Skeletal muscle satellite cell (primary cell): Measurements from ENCODE around the gene LYRM4.
A peak's percentile ranks its signal among the peaks of the same experiment; 100 is the strongest.

ENCODE experiments used
- H3K27me3 ChIP-seq: 2 replicates; pipeline ENCODE4 v1.7.0; 2013; ENCODE audit warnings: low read length; ENCODE audit not compliant: control insufficient read depth, insufficient read depth
- H3K36me3 ChIP-seq: 2 replicates; pipeline ENCODE4 v1.7.0; 2013; ENCODE audit warnings: mild to moderate bottlenecking, control low read depth, low read length; ENCODE audit not compliant: insufficient read depth
- H3K4me1 ChIP-seq: 2 replicates; pipeline ENCODE4 v1.7.0; 2013; ENCODE audit warnings: low read length; ENCODE audit not compliant: control insufficient read depth, insufficient read depth
- H3K4me2 ChIP-seq: 2 replicates; pipeline ENCODE4 v1.7.0; 2013; ENCODE audit warnings: mild to moderate bottlenecking, low read length
- H3K4me3 ChIP-seq: 2 replicates; pipeline ENCODE4 v1.7.0; 2013; ENCODE audit warnings: low read length
- H3K9ac ChIP-seq: 2 replicates; pipeline ENCODE4 v1.7.0; 2013; ENCODE audit warnings: mild to moderate bottlenecking, low read depth, low read length, moderate library complexity
- H3K9me3 ChIP-seq: replicated peaks from 2 replicates; pipeline ENCODE4 v1.7.0; 2013; ENCODE audit warnings: mild to moderate bottlenecking, control low read depth, low read length

The LYRM4 gene

GRCh38 chr6:5164092-5164491 is 96.7 kb downstream of the LYRM4 start:
- peaks cover 8% of the 10 kb centered on the region for H3K4me1 ChIP-seq
- no peaks in the 10 kb centered on the region for H3K27me3 ChIP-seq
- no peaks in the 10 kb centered on the region for H3K9me3 ChIP-seq
- no peak overlapping the region for H3K4me3 ChIP-seq
- no peak overlapping the region for H3K4me2 ChIP-seq
- no peaks in the 10 kb centered on the region for H3K36me3 ChIP-seq
- no peak overlapping the region for H3K9ac ChIP-seq

GRCh38 chr6:5163247-5163646 is 97.5 kb downstream of the LYRM4 start:
- Histone ChIP-seq H3K9me3 (no peaks in the 10 kb centered on the region), H3K9ac (no peak overlapping the region), H3K4me2 (no peak overlapping the region), H3K4me3 (no peak overlapping the region), H3K4me1 (peaks cover 8% of the 10 kb centered on the region), H3K27me3 (no peaks in the 10 kb centered on the region), H3K36me3 (no peaks in the 10 kb centered on the region)

GRCh38 chr6:5162355-5162754 is 98.4 kb downstream of the LYRM4 start:
- no peaks in the 10 kb centered on the region for H3K9me3 ChIP-seq
- H3K4me3 ChIP-seq, result no peak overlapping the region
- peaks cover 3% of the 10 kb centered on the region for H3K4me1 ChIP-seq
- no peak overlapping the region for H3K9ac ChIP-seq
- no peaks in the 10 kb centered on the region for H3K27me3 ChIP-seq
- no peaks in the 10 kb centered on the region for H3K36me3 ChIP-seq
- H3K4me2 ChIP-seq, result no peak overlapping the region

DNA sequence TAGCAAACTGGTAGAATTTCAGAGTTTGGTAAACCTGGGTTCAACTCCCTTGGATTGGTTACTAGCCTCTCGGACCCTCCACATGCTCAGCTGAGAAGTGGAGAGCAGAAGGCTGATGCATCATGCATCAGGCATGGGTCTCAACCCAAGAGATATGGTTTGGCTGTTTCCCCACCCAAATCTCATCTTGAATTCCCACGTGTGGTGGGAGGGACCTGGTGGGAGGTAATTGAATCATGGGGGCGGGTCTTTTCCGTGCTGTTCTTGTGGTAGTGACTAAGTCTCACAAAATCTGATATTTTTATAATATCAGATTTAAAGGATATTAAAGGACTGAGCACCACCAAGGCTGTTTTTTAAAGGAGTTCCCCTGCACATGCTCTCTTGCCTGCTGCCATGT is 100.5 kb downstream of the LYRM4 start:
- H3K27me3 ChIP-seq, result no peaks in the 10 kb centered on the region
- no peaks in the 10 kb centered on the region for H3K4me1 ChIP-seq
- no peak overlapping the region for H3K9ac ChIP-seq
- H3K4me2 ChIP-seq, result no peak overlapping the region
- no peak overlapping the region for H3K4me3 ChIP-seq
- H3K9me3 ChIP-seq, result no peaks in the 10 kb centered on the region
- H3K36me3 ChIP-seq, result no peaks in the 10 kb centered on the region

GRCh38 chr6:5159162-5159561 is 101.6 kb downstream of the LYRM4 start:
- H3K36me3 ChIP-seq, result no peaks in the 10 kb centered on the region
- no peaks in the 10 kb centered on the region for H3K4me1 ChIP-seq
- H3K27me3 ChIP-seq, result no peaks in the 10 kb centered on the region
- H3K9ac ChIP-seq, result no peak overlapping the region
- H3K4me3 ChIP-seq, result no peak overlapping the region
- H3K9me3 ChIP-seq, result no peaks in the 10 kb centered on the region
- no peak overlapping the region for H3K4me2 ChIP-seq

DNA sequence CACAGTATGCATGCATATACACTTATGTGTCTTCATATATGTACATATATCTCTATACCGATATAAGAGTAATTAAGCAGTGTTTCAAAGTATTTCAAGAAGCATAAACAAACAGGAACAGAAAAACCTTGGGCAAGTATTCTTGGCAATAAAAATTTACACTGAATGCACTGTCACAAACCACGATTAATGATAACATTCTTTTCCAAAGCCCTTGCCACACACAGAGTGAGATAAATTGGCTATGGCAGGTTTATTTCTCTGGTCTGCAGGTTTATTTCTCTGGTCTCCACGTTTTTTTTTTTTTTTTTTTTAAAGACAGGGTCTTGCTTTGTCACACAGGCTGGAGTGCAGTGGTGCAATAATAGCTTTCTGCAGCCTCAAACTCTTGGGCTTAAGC is 102.6 kb downstream of the LYRM4 start:
- Histone ChIP-seq H3K27me3 (no peaks in the 10 kb centered on the region), H3K9ac (no peak overlapping the region), H3K9me3 (no peaks in the 10 kb centered on the region), H3K4me1 (no peaks in the 10 kb centered on the region), H3K36me3 (no peaks in the 10 kb centered on the region), H3K4me3 (no peak overlapping the region), H3K4me2 (no peak overlapping the region)

GRCh38 chr6:5157621-5158138 is 103.1 kb downstream of the LYRM4 start:
- Histone ChIP-seq H3K36me3 (no peaks in the 10 kb centered on the region), H3K27me3 (no peaks in the 10 kb centered on the region), H3K4me1 (peaks cover 3% of the 10 kb centered on the region), H3K9ac (no peak overlapping the region), H3K4me3 (no peak overlapping the region), H3K4me2 (no peak overlapping the region), H3K9me3 (no peaks in the 10 kb centered on the region)

DNA sequence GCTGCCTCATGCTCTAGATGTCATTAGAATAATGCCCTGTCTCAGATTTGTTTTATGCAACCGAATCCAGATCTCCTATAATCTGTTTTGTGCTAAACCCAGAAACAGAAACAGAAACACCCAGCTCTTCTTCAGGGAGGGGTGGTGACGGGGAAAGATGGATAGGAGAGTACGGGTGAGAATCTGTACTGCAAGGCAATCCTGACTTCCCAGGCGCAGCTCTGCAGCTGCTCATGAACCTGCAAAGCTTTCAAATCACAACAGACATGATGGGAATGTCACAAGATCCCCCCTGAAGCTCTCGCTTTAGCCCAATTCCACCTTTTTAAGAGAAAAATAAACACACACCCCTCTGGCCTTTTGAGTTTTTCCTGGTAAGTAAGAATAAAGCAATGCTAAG is 104.1 kb downstream of the LYRM4 start:
- Histone ChIP-seq H3K4me3 (no peak overlapping the region), H3K27me3 (no peaks in the 10 kb centered on the region), H3K4me2 (no peak overlapping the region), H3K36me3 (no peaks in the 10 kb centered on the region), H3K4me1 (peaks cover 12% of the 10 kb centered on the region), H3K9ac (no peak overlapping the region), H3K9me3 (no peaks in the 10 kb centered on the region)

GRCh38 chr6:5155906-5156305 is 104.8 kb downstream of the LYRM4 start:
- H3K9me3 ChIP-seq, result no peaks in the 10 kb centered on the region
- peaks cover 18% of the 10 kb centered on the region for H3K4me1 ChIP-seq
- H3K36me3 ChIP-seq, result no peaks in the 10 kb centered on the region
- no peaks in the 10 kb centered on the region for H3K27me3 ChIP-seq
- no peak overlapping the region for H3K9ac ChIP-seq
- H3K4me2 ChIP-seq, result no peak overlapping the region
- no peak overlapping the region for H3K4me3 ChIP-seq

GRCh38 chr6:5153186-5153585 is 107.6 kb downstream of the LYRM4 start:
- Histone ChIP-seq H3K27me3 (no peaks in the 10 kb centered on the region), H3K4me2 (no peak overlapping the region), H3K36me3 (no peaks in the 10 kb centered on the region), H3K4me1 (peaks cover 18% of the 10 kb centered on the region), H3K4me3 (no peak overlapping the region), H3K9me3 (no peaks in the 10 kb centered on the region), H3K9ac (no peak overlapping the region)

DNA sequence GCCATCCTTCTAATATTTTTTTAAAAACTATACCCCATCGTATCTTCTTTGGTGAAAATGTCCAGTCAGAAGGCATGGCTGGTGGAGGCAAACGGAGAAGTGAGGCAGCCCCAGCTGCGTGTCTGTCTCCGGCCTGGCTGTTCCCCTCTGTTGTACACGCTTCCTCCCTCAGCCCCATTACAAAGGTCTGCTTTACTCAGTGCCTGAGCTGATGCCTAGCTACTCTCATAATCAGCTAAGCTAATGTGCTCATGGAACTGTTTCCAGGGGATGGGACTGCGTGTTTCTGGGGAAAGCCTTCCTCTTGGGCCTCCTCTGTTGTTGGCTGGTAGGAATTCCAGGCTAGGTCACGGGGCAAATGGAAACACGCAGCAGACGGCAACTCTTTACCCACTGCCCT is 108.3 kb downstream of the LYRM4 start:
- Histone ChIP-seq H3K4me3 (peak overlapping the region; percentile 53), H3K4me2 (peak overlapping the region; percentile 75), H3K9me3 (no peaks in the 10 kb centered on the region), H3K4me1 (peaks cover 18% of the 10 kb centered on the region), H3K36me3 (no peaks in the 10 kb centered on the region), H3K27me3 (no peaks in the 10 kb centered on the region), H3K9ac (peak overlapping the region; percentile 63)

GRCh38 chr6:5151955-5152401 is 108.8 kb downstream of the LYRM4 start:
- peak overlapping the region; percentile 73 for H3K9ac ChIP-seq
- H3K4me3 ChIP-seq, result peak overlapping the region; percentile 53
- H3K9me3 ChIP-seq, result no peaks in the 10 kb centered on the region
- no peaks in the 10 kb centered on the region for H3K36me3 ChIP-seq
- peaks cover 18% of the 10 kb centered on the region for H3K4me1 ChIP-seq
- peak overlapping the region; percentile 75 for H3K4me2 ChIP-seq
- no peaks in the 10 kb centered on the region for H3K27me3 ChIP-seq
